Measurements from ENCODE around the gene NEDD8. TPM values are rescaled to one million over a fixed set of nuclear protein-coding genes. Genes with fewer than 3 reads are reported as not detected.

NEDD8 gene
- total and polyA plus RNA-seq, 3 donors from 2014 or later: 94.6 to 180 (median 110) TPM

GRCh38 chr14:24212924-24213865, 19.0 kb downstream of the NEDD8 start, which contains the start of gene CHMP4A:
Gene CHMP4A, minus strand, starts transcription at chr14:24213488. Its CDS starts 49 bp downstream, at chr14:24213439.
- Histone ChIP-seq H3K36me3 (ENCODE audit: low read depth, missing control alignments) (no peaks in the 10 kb centered on the region), H3K9me3 (no peaks in the 10 kb centered on the region), H3K27ac (peak within 1 kb of the TSS; percentile 90 to 91), H3K4me3 (peak within 1 kb of the TSS; percentile 69 to 85), H3K4me1 (peaks cover 21% of the 10 kb centered on the region), H3K27me3 (no peaks in the 10 kb centered on the region)
- TF ChIP-seq CTCF (IDR thresholded peaks at IDR 0.05) (no peak), POLR2A (IDR thresholded peaks at IDR 0.05) (no peak)
- intact Hi-C loops (cut with DNase I; ENCODE audit: low total_unique reads): no loop called here
- DNase-seq: peak; percentile 97
- WGBS, 2 donors: 1 to 3% methylated on average over 23 to 44 of the region's 53 CpGs

- 92 to 96% methylated on average over 6 of the region's 6 CpGs for WGBS, 2 donors
- no peaks in the 10 kb centered on the region for H3K9me3 ChIP-seq
- no peaks in the 10 kb centered on the region for H3K27me3 ChIP-seq
- no peaks in the 10 kb centered on the region for H3K36me3 ChIP-seq (ENCODE audit: low read depth, missing control alignments)
- intact Hi-C loops (cut with DNase I; ENCODE audit: low total_unique reads): no loop called here
- H3K4me3 ChIP-seq: no peak overlapping the region
- no peak for DNase-seq
- TF ChIP-seq POLR2A (IDR thresholded peaks at IDR 0.05) (no peak), CTCF (IDR thresholded peaks at IDR 0.05) (no peak)
- peaks cover 21% of the 10 kb centered on the region for H3K4me1 ChIP-seq
- H3K27ac ChIP-seq: no peak overlapping the region
These were observed 20.9 kb downstream of the NEDD8 start for GRCh38 chr14:24211311-24211710.

- H3K4me3 ChIP-seq: no peak overlapping the region
These were observed 24.5 kb downstream of the NEDD8 start for GRCh38 chr14:24207625-24208024.

GRCh38 chr14:24207104-24207551, 25.0 kb downstream of the NEDD8 start:
- Histone ChIP-seq H3K27me3 (no peaks in the 10 kb centered on the region), H3K36me3 (ENCODE audit: low read depth, missing control alignments) (no peaks in the 10 kb centered on the region)
- TF ChIP-seq CTCF (IDR thresholded peaks at IDR 0.05): no peak
- no peak for TF ChIP-seq POLR2A (IDR thresholded peaks at IDR 0.05)

More at GRCh38 chr14:24207625-24208024, 24.5 kb downstream of the NEDD8 start:
- Histone ChIP-seq H3K9me3 (no peaks in the 10 kb centered on the region), H3K4me1 (no peaks in the 10 kb centered on the region), H3K27me3 (no peaks in the 10 kb centered on the region), H3K36me3 (ENCODE audit: low read depth, missing control alignments) (no peaks in the 10 kb centered on the region), H3K27ac (no peak overlapping the region)
- DNase-seq: no peak
- intact Hi-C loops (cut with DNase I; ENCODE audit: low total_unique reads): no loop called here
- WGBS, 2 donors: 100% methylated on average over 2 of the region's 2 CpGs
- TF ChIP-seq CTCF (IDR thresholded peaks at IDR 0.05) (no peak), POLR2A (IDR thresholded peaks at IDR 0.05) (no peak)

More at GRCh38 chr14:24207104-24207551, 25.0 kb downstream of the NEDD8 start:
- Histone ChIP-seq H3K4me3 (no peak overlapping the region), H3K9me3 (no peaks in the 10 kb centered on the region), H3K4me1 (no peaks in the 10 kb centered on the region), H3K27ac (no peak overlapping the region)
- no peak for DNase-seq
- intact Hi-C loops (cut with DNase I; ENCODE audit: low total_unique reads): no loop called here
- 96 to 100% methylated on average over 4 to 5 of the region's 5 CpGs for WGBS, 2 donors

All from testis (tissue), 3 donors.